H9 (cell line): ENCODE results near the gene ADGRG4. TPM values are rescaled to one million over a fixed set of nuclear protein-coding genes. Genes with fewer than 3 reads are reported as not detected.

ENCODE experiments used
- DNase-seq: peaks from one replicate; pipeline ENCODE4 v3.0.0-alpha.2; 2017
- H2AFZ ChIP-seq: one replicate; pipeline ENCODE4 v1.6.1; 2013; ENCODE audit warnings: mild to moderate bottlenecking, low read length, control low read depth, moderate library complexity
- H2AK5ac ChIP-seq: 2 replicates; pipeline ENCODE4 v1.6.1; 2013; ENCODE audit warnings: low read length, control low read depth, mixed read lengths; ENCODE audit not compliant: insufficient read length
- H2BK120ac ChIP-seq: one replicate; pipeline ENCODE4 v1.6.1; 2013; ENCODE audit warnings: low read depth, mild to moderate bottlenecking, low read length, control low read depth, inconsistent platforms; ENCODE audit not compliant: poor library complexity, severe bottlenecking
- H2BK12ac ChIP-seq: 2 replicates; pipeline ENCODE4 v1.6.1; 2013; ENCODE audit warnings: low read length, control low read depth, mixed read lengths, low read depth; ENCODE audit not compliant: insufficient read length
- H2BK15ac ChIP-seq: 2 replicates; pipeline ENCODE4 v1.6.1; 2013; ENCODE audit warnings: low read depth, low read length, control low read depth
- H2BK20ac ChIP-seq: one replicate; pipeline ENCODE4 v1.6.1; 2013; ENCODE audit warnings: low read depth, mild to moderate bottlenecking, low read length, control low read depth, inconsistent platforms; ENCODE audit not compliant: poor library complexity, severe bottlenecking
- H2BK5ac ChIP-seq: 2 replicates; pipeline ENCODE4 v1.6.1; 2013; ENCODE audit warnings: low read length, control low read depth, mixed read lengths; ENCODE audit not compliant: insufficient read length
- H3K14ac ChIP-seq: 2 replicates; pipeline ENCODE4 v1.6.1; 2013; ENCODE audit warnings: low read length, control low read depth; ENCODE audit not compliant: insufficient read depth
- H3K18ac ChIP-seq: 2 replicates; pipeline ENCODE4 v1.6.1; 2013; ENCODE audit warnings: low read depth, mild to moderate bottlenecking, mixed read lengths, low read length, control low read depth; ENCODE audit not compliant: insufficient read length
- H3K23ac ChIP-seq: 2 replicates; pipeline ENCODE4 v1.6.1; 2013; ENCODE audit warnings: low read length, control low read depth, mixed read lengths, low read depth; ENCODE audit not compliant: insufficient read length
- H3K23me2 ChIP-seq: 2 replicates; pipeline ENCODE4 v1.6.1; 2013; ENCODE audit warnings: low read depth, mild to moderate bottlenecking, mixed read lengths, low read length, control low read depth; ENCODE audit not compliant: insufficient read length, poor library complexity, severe bottlenecking
- H3K27ac ChIP-seq: 2 replicates; pipeline ENCODE4 v1.5.1; 2013; ENCODE audit warnings: low read length, control low read depth, mixed read lengths, low read depth; ENCODE audit not compliant: insufficient read length
- H3K27me3 ChIP-seq: 2 replicates; pipeline ENCODE4 v1.6.1; 2013; ENCODE audit warnings: low read length, control low read depth, inconsistent platforms; ENCODE audit not compliant: insufficient read depth
- H3K4ac ChIP-seq: 2 replicates; pipeline ENCODE4 v1.6.1; 2013; ENCODE audit warnings: low read depth, mild to moderate bottlenecking, control low read depth, inconsistent platforms, low read length, moderate library complexity
- H3K4me1 ChIP-seq: 2 replicates; pipeline ENCODE4 v1.6.1; 2013; ENCODE audit warnings: low read length, control low read depth, inconsistent platforms; ENCODE audit not compliant: insufficient read depth
- H3K4me2 ChIP-seq: 2 replicates; pipeline ENCODE4 v1.6.1; 2013; ENCODE audit warnings: low read length, control low read depth, mixed read lengths; ENCODE audit not compliant: insufficient read length, insufficient read depth
- H3K56ac ChIP-seq: 2 replicates; pipeline ENCODE4 v1.6.1; 2013; ENCODE audit warnings: low read depth, mild to moderate bottlenecking, mixed read lengths, low read length, control low read depth; ENCODE audit not compliant: insufficient read length
- H3K79me1 ChIP-seq: 2 replicates; pipeline ENCODE4 v1.6.1; 2013; ENCODE audit warnings: low read depth, mild to moderate bottlenecking, moderate library complexity, low read length, control low read depth, inconsistent platforms; ENCODE audit not compliant: insufficient read depth, poor library complexity, severe bottlenecking
- H3K79me2 ChIP-seq: 2 replicates; pipeline ENCODE4 v1.6.1; 2013; ENCODE audit warnings: low read length, control low read depth, inconsistent platforms; ENCODE audit not compliant: insufficient read depth
- H3K9ac ChIP-seq: 2 replicates; pipeline ENCODE4 v1.6.1; 2013; ENCODE audit warnings: low read length, control low read depth, mixed read lengths; ENCODE audit not compliant: insufficient read length; ENCODE audit errors: extremely low read depth
- H3K9me3 ChIP-seq: one replicate; pipeline ENCODE4 v1.6.1; 2013; ENCODE audit warnings: low read depth, low read length, inconsistent platforms; ENCODE audit not compliant: control insufficient read depth
- H3T11ph ChIP-seq: one replicate; pipeline ENCODE4 v1.6.1; 2013; ENCODE audit warnings: mild to moderate bottlenecking, low read length, control low read depth, inconsistent platforms
- H4K20me1 ChIP-seq: one replicate; pipeline ENCODE4 v1.6.1; 2013; ENCODE audit not compliant: control insufficient read depth, insufficient read length, insufficient read depth
- H4K5ac ChIP-seq: 2 replicates; pipeline ENCODE4 v1.6.1; 2013; ENCODE audit warnings: low read depth, mild to moderate bottlenecking, mixed read lengths, low read length, control low read depth; ENCODE audit not compliant: insufficient read length
- H4K8ac ChIP-seq: replicated peaks from 2 replicates; pipeline ENCODE4 v1.6.1; 2013; ENCODE audit warnings: low read length, control low read depth, mixed read lengths, low read depth; ENCODE audit not compliant: insufficient read length
- H4K91ac ChIP-seq: 2 replicates; pipeline ENCODE4 v1.6.1; 2013; ENCODE audit warnings: low read depth, mild to moderate bottlenecking, moderate library complexity, mixed read lengths, low read length, control low read depth; ENCODE audit not compliant: insufficient read length
- H3K27ac Mint-ChIP-seq, 3 experiments: 2 replicates in 2 of 3; 3 replicates in 1 of 3; pipeline ENCODE4 v1.8.0; 2020 to 2021; ENCODE audit warnings: mixed read lengths in 3 of 3, mild to moderate bottlenecking in 1 of 3, moderate library complexity in 1 of 3
- H3K27me3 Mint-ChIP-seq: 2 replicates; pipeline ENCODE4 v1.8.0; 2021; ENCODE audit warnings: low read depth, mild to moderate bottlenecking, moderate library complexity, mixed read lengths
- H3K36me3 Mint-ChIP-seq, 3 experiments: 2 replicates in 2 of 3; 3 replicates in 1 of 3; pipeline ENCODE4 v1.8.0; 2020 to 2021; ENCODE audit warnings: low read depth in 3 of 3, mixed read lengths in 3 of 3; ENCODE audit not compliant: insufficient read depth in 1 of 3
- H3K4me1 Mint-ChIP-seq, 2 experiments: 2 replicates each; pipeline ENCODE4 v1.8.0; 2020; ENCODE audit warnings: mixed read lengths in 2 of 2
- H3K4me3 Mint-ChIP-seq, 2 experiments: 2 replicates in 1 of 2; 3 replicates in 1 of 2; pipeline ENCODE4 v1.8.0; 2020 to 2021; ENCODE audit warnings: mild to moderate bottlenecking in 2 of 2, mixed read lengths in 2 of 2, moderate library complexity in 1 of 2
- H3K9me3 Mint-ChIP-seq, 2 experiments: 2 replicates in 1 of 2; 3 replicates in 1 of 2; pipeline ENCODE4 v1.8.0; 2020; ENCODE audit warnings: mild to moderate bottlenecking in 2 of 2, mixed read lengths in 2 of 2, moderate library complexity in 1 of 2
- CTCF ChIP-seq: fragments of 200-600 bp; sonication (generic); conservative IDR thresholded peaks from 3 replicates; pipeline ENCODE4 v1.8.0; 2021; ENCODE audit warnings: antibody characterized with exemption, mild to moderate bottlenecking
- total RNA-seq: library from RNA; stranded (reverse); gene quantifications from 2 replicates; pipeline ENCODE4 v1.2.1, GENCODE V29; 2021

The ADGRG4 gene
- total RNA-seq, 1 experiment from 2014 or later: not detected

GRCh38 chrX:136344320-136344719 lies 43.6 kb downstream of the ADGRG4 start:
- Histone ChIP-seq H3K4ac (no peak overlapping the region), H3K9ac (no peak overlapping the region), H3K4me1 (no peaks in the 10 kb centered on the region), H3K27me3 (no peaks in the 10 kb centered on the region), H2BK120ac (no peak overlapping the region), H3K79me1 (no peaks in the 10 kb centered on the region), H4K8ac (no peak overlapping the region), H2AK5ac (no peak overlapping the region), H2BK5ac (no peak overlapping the region), H3K14ac (no peak overlapping the region), H3K23ac (no peak overlapping the region), H2BK12ac (no peak overlapping the region), H3K79me2 (no peaks in the 10 kb centered on the region), H4K91ac (no peak overlapping the region), H3K4me2 (no peak overlapping the region), H3K23me2 (no peaks in the 10 kb centered on the region), H3K27ac (no peak overlapping the region), H3K56ac (no peak overlapping the region), H2BK15ac (no peak overlapping the region), H2BK20ac (no peak overlapping the region), H3K18ac (no peak overlapping the region), H3T11ph (no peak overlapping the region), H3K9me3 (peaks cover 42% of the 10 kb centered on the region), H4K5ac (no peak overlapping the region), H2AFZ (no peak overlapping the region), H4K20me1 (no peaks in the 10 kb centered on the region)
- H3K9me3 Mint-ChIP-seq: peaks cover 32 to 33% of the 10 kb centered on the region in 2 experiments
- no peaks in the 10 kb centered on the region for H3K4me1 Mint-ChIP-seq
- TF ChIP-seq CTCF: no peak
- no peak overlapping the region for H3K4me3 Mint-ChIP-seq
- peaks cover 0 to 2% (median 0%) of the 10 kb centered on the region in 3 experiments; a peak in 1 of 7 replicates for H3K36me3 Mint-ChIP-seq
- no peak overlapping the region for H3K27ac Mint-ChIP-seq
- DNase-seq: no peak
- H3K27me3 Mint-ChIP-seq: peaks cover 11% of the 10 kb centered on the region
